Stomach (tissue), 4 donors: ENCODE results near the gene MCF2L.

ENCODE experiments used
- CTCF ChIP-seq, 7 experiments: fragments of 450-650 bp in 4 of 7; fragments of 200-600 bp in 3 of 7; sonication (generic) in 3 of 7; IDR thresholded peaks; one replicate each; pipeline ENCODE4 v1.5.1; 2016 to 2019; ENCODE audit warnings: antibody characterized with exemption in 7 of 7, control low read depth in 2 of 7, mild to moderate bottlenecking in 1 of 7
- EP300 ChIP-seq: sonication (generic); formaldehyde crosslinking; IDR thresholded peaks from one replicate; pipeline ENCODE4 v1.6.1; 2017; ENCODE audit warnings: antibody characterized with exemption
- POLR2AphosphoS5 ChIP-seq, 3 donors: sonication (generic); formaldehyde crosslinking; IDR thresholded peaks; one replicate each; pipeline ENCODE4 v1.6.1; 2016; ENCODE audit warnings: antibody characterized with exemption in 3 of 3

- TF ChIP-seq POLR2AphosphoS5 (IDR thresholded peaks at IDR 0.05) (no peak), CTCF (IDR thresholded peaks at IDR 0.05) (no peak), EP300 (no peak)
Observed at GRCh38 chr13:113141601-113141970, 172.6 kb downstream of the MCF2L start.
